ENCODE data around the gene MEG3. TPM values are rescaled to one million over a fixed set of nuclear protein-coding genes. Genes with fewer than 3 reads are reported as not detected.
"Not testable (repeated sequence)": the region's sequence is repeated elsewhere in the genome, so short reads cannot be mapped to it uniquely, and the experiment has no call there.

Gene MEG3
- total and polyA plus RNA-seq, 4 donors = 250 to 1,152 (median 532) TPM

DNA sequence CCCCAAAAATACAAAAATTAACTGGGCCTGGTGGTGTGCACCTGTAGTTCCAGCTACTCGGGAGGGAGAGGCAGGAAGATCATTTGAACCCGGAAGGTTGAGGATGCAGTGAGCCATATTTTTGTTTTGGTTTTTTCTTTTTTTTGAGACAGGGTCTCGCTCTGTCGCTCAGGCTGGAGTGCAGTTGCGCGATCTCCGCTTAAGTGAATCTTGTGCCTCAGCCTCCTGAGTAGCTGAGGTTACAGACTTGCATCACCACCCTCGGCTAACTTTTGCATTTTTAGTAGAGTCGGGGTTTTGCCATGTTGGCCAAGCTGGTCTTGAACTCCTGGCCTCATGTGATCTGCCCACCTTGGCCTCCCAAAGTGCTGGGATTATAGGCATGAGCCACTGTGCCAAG, 24.5 kb upstream of the MEG3 start:
- H3K27me3 ChIP-seq (ENCODE audit: control insufficient read depth, insufficient read depth, low read length); DNase-seq (ENCODE audit: low read depth in 4 of 6, low spot score in 6 of 6); H3K4me3 ChIP-seq (ENCODE audit: low read depth, low read length); H3K36me3 ChIP-seq (ENCODE audit: control insufficient read depth, insufficient read depth, low read length); H3K4me1 ChIP-seq (ENCODE audit: control insufficient read depth, insufficient read depth, low read length); H3K27ac ChIP-seq (ENCODE audit: low read depth, low read length); H3K9me3 ChIP-seq (ENCODE audit: control insufficient read depth, insufficient read depth, low read length): not testable (repeated sequence)
- 99% methylated on average over 8 of the region's 9 CpGs for WGBS (ENCODE audit: insufficient coverage)

DNA sequence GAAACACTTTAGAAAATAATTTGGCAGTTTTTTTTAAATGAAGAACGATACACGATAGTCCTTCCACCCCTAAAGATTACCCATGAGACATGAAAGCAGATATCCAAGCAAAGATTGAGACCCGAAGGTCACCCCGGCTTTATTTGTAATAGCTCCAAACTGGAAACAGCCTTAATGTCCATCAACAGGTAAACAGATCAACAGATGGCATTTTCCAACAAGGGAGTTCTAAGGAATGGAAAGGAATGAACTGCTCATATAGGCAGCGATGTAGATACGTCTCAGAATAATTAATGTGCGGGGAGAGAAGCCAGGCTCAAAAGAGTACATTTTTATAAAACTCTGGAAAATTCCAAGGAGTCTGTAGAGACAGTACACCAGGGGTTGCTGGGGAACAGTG, 23.7 kb upstream of the MEG3 start:
- H3K4me3 ChIP-seq (ENCODE audit: low read depth, low read length) = no peak overlapping the region
- H3K4me1 ChIP-seq (ENCODE audit: control insufficient read depth, insufficient read depth, low read length) = no peaks in the 10 kb centered on the region
- no peaks in the 10 kb centered on the region for H3K36me3 ChIP-seq (ENCODE audit: control insufficient read depth, insufficient read depth, low read length)
- WGBS (ENCODE audit: insufficient coverage) = 93% methylated on average over 3 of the region's 7 CpGs
- H3K9me3 ChIP-seq (ENCODE audit: control insufficient read depth, insufficient read depth, low read length) = no peaks in the 10 kb centered on the region
- no peak overlapping the region for H3K27ac ChIP-seq (ENCODE audit: low read depth, low read length)
- no peaks in the 10 kb centered on the region for H3K27me3 ChIP-seq (ENCODE audit: control insufficient read depth, insufficient read depth, low read length)
- no peak for DNase-seq (ENCODE audit: low read depth in 4 of 6, low spot score in 6 of 6)

DNA sequence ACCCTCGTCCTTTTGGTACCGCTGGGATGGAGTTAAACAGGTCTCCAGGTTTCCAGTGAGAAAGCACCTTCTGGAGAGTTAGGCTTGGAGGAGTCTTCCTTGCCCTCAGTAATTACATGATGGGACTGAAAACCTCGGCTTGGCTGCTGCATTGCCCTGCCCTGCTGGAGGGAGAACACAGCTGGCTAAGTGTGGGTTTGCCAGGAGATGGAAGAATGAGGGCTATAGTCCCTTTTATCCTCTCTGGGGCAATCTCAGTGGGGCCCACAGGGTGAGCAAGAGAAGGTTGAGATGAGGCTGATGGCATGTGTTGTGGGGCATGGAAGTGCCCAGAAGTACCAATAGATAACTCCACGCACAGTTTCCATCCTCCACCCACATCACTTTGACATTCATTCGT, 23.2 kb upstream of the MEG3 start:
- 78% methylated on average over 4 of the region's 5 CpGs for WGBS (ENCODE audit: insufficient coverage)
- no peak for DNase-seq (ENCODE audit: low read depth in 4 of 6, low spot score in 6 of 6)
- Histone ChIP-seq H3K36me3 (ENCODE audit: control insufficient read depth, insufficient read depth, low read length) (no peaks in the 10 kb centered on the region), H3K27ac (ENCODE audit: low read depth, low read length) (no peak overlapping the region), H3K4me1 (ENCODE audit: control insufficient read depth, insufficient read depth, low read length) (no peaks in the 10 kb centered on the region), H3K4me3 (ENCODE audit: low read depth, low read length) (no peak overlapping the region), H3K27me3 (ENCODE audit: control insufficient read depth, insufficient read depth, low read length) (peaks cover 2% of the 10 kb centered on the region), H3K9me3 (ENCODE audit: control insufficient read depth, insufficient read depth, low read length) (peaks cover 1% of the 10 kb centered on the region)

DNA sequence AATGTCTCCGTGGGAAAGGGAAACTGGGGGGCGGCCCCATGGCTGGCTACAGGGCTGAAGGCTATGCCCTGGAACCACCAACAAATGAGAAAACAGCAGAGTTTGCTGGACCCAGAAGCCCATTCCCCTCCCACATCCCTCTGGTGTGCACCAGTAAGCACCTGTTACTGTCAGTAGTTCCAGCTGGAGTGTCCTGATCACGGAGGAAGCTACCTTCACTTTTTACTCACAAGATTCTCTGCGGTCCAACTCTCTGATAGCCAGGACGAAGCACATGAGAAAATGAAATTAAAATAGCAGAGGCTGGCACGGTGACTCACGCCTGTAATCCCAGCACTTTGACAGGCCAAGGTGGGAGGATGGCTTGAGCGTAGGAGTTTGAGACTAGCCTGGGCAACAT, 22.7 kb upstream of the MEG3 start:
- Histone ChIP-seq H3K27me3 (ENCODE audit: control insufficient read depth, insufficient read depth, low read length) (peaks cover 4% of the 10 kb centered on the region), H3K4me3 (ENCODE audit: low read depth, low read length) (no peak overlapping the region), H3K36me3 (ENCODE audit: control insufficient read depth, insufficient read depth, low read length) (no peaks in the 10 kb centered on the region), H3K4me1 (ENCODE audit: control insufficient read depth, insufficient read depth, low read length) (no peaks in the 10 kb centered on the region), H3K9me3 (ENCODE audit: control insufficient read depth, insufficient read depth, low read length) (peaks cover 3% of the 10 kb centered on the region), H3K27ac (ENCODE audit: low read depth, low read length) (no peak overlapping the region)
- DNase-seq (ENCODE audit: low read depth in 4 of 6, low spot score in 6 of 6) = no peak
- 93% methylated on average over 5 of the region's 8 CpGs for WGBS (ENCODE audit: insufficient coverage)

DNA sequence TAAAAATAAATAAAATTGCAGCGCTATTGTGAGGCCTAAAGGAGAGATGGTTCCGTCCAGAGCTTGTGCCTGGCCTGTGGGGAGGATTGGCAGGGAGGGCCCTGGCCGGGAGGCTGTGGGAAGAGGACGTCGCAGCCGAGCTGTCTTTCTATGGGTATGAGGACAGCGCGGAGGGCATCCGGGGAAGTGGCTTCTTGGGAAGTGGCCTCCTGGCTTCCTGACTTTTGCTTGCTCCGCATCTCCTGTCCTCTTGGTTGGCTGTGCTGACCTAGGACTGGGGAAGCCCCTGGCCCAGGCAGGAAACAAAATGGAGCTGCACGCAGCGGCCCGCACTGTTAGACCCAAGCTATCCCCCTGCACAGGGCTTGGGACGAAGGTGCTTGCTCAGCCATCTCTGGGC, 22.2 kb upstream of the MEG3 start:
- no peak for DNase-seq (ENCODE audit: low read depth in 4 of 6, low spot score in 6 of 6)
- H3K27me3 ChIP-seq (ENCODE audit: control insufficient read depth, insufficient read depth, low read length) = peaks cover 9% of the 10 kb centered on the region
- 95% methylated on average over 14 of the region's 14 CpGs for WGBS (ENCODE audit: insufficient coverage)
- H3K4me3 ChIP-seq (ENCODE audit: low read depth, low read length) = no peak overlapping the region
- peaks cover 6% of the 10 kb centered on the region for H3K9me3 ChIP-seq (ENCODE audit: control insufficient read depth, insufficient read depth, low read length)
- H3K27ac ChIP-seq (ENCODE audit: low read depth, low read length) = no peak overlapping the region
- H3K4me1 ChIP-seq (ENCODE audit: control insufficient read depth, insufficient read depth, low read length) = no peaks in the 10 kb centered on the region
- no peaks in the 10 kb centered on the region for H3K36me3 ChIP-seq (ENCODE audit: control insufficient read depth, insufficient read depth, low read length)

DNA sequence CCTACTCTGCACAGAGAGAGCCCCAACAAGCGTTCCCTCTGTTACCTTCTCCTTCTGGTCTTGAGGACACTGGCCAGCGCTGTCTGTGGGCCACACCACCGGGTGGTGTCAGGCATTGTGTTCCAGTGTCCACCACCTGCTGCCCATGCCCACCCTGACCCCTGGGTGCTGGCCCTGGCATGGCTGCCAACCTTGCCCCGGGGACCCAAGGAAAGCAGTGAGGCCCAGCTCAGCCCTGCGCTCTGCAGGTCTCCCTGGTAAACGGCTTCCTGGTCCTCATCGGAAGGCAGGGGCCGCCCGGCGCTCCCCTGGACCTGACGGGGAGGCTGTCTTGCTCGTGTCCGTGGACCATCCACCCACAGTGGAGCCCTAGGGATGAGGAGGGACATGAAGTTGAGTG, 21.8 kb upstream of the MEG3 start:
- Histone ChIP-seq H3K27ac (ENCODE audit: low read depth, low read length) (no peak overlapping the region), H3K4me1 (ENCODE audit: control insufficient read depth, insufficient read depth, low read length) (no peaks in the 10 kb centered on the region), H3K36me3 (ENCODE audit: control insufficient read depth, insufficient read depth, low read length) (no peaks in the 10 kb centered on the region), H3K9me3 (ENCODE audit: control insufficient read depth, insufficient read depth, low read length) (peaks cover 10% of the 10 kb centered on the region), H3K27me3 (ENCODE audit: control insufficient read depth, insufficient read depth, low read length) (peaks cover 12% of the 10 kb centered on the region), H3K4me3 (ENCODE audit: low read depth, low read length) (no peak overlapping the region)
- 93% methylated on average over 12 of the region's 13 CpGs for WGBS (ENCODE audit: insufficient coverage)
- no peak for DNase-seq (ENCODE audit: low read depth in 4 of 6, low spot score in 6 of 6)

DNA sequence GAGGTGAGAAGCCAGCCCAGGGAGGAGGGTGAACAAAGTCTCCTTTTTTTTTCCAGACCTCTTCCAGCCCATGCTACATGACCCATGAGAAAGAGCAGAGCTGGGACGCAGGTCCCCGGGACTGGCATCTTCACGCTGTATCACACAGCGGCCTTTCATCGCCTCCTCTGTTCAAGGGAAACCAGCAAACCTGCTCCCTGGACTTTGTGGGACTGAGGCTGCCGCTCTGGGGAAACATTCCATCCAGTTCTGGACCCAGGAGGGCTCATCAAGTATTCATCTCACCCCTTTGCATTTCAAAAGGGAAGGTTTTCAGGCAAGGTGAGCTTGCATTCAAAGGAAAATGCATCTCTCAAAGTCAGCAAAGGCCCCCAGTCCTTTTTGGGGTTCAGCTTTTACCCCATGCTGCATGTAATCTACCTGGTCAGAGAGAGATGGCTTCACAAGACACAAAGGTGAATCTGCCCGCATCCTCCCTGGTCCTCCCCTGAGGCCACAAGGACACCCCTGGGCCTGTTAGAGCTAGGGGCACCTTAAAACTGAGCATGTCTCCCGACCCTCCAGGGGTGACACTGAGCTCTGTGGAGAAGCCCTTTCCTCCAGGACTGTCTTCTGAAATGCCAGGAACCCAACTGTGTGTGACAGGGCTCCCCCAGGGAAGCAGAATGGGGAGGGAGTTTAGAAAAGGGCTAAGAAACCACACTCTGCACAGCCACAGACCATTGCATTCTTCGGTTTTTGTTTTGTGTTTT, 21.2 kb upstream of the MEG3 start:
- H3K27ac ChIP-seq (ENCODE audit: low read depth, low read length) = no peak overlapping the region
- 77% methylated on average over 7 of the region's 9 CpGs for WGBS (ENCODE audit: insufficient coverage)
- H3K36me3 ChIP-seq (ENCODE audit: control insufficient read depth, insufficient read depth, low read length) = no peaks in the 10 kb centered on the region
- no peaks in the 10 kb centered on the region for H3K4me1 ChIP-seq (ENCODE audit: control insufficient read depth, insufficient read depth, low read length)
- H3K9me3 ChIP-seq (ENCODE audit: control insufficient read depth, insufficient read depth, low read length) = peaks cover 12% of the 10 kb centered on the region
- DNase-seq (ENCODE audit: low read depth in 4 of 6, low spot score in 6 of 6) = no peak
- no peak overlapping the region for H3K4me3 ChIP-seq (ENCODE audit: low read depth, low read length)
- H3K27me3 ChIP-seq (ENCODE audit: control insufficient read depth, insufficient read depth, low read length) = peaks cover 17% of the 10 kb centered on the region

DNA sequence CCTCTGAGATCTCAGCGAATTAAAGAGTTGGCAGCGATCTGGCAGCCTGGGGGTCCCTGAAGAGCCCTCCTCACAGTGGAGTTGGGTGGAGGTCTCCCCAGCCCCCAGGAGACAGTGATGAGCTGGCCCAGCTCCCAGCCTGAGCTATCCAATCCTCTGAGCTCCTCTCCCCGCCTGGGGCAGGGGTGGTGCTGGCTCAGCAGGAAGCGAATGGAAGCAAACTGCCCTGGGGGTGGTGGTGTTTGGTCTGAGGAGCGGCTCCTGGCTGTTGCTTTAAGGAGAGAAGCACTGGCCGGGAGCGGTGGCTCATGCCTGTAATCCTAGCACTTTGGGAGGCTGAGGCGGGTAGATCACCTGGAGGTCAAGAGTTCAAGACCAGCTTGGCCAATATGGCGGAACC, 19.5 kb upstream of the MEG3 start:
- peaks cover 29% of the 10 kb centered on the region for H3K27me3 ChIP-seq (ENCODE audit: control insufficient read depth, insufficient read depth, low read length)
- 80% methylated on average over 6 of the region's 9 CpGs for WGBS (ENCODE audit: insufficient coverage)

DNA sequence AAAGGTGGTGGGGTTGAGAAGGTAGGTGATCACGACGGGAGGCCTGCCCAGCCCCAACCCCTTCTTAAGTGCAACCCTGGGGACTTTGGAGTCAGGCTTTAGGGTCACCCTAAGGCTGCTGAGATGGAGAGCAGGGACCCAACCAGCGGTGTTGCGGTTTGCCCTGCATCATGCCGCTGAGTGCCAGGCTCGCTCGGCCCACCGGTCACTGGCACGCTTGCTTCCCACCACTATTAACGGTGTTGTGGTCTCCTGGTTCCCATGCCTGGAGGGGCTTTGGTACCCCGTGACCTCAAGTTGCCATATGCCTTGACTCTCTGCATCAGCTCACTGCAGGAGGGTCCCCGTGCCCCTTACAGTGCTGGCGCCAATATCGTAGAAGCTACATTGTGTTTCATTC, 18.4 kb upstream of the MEG3 start:
- Histone ChIP-seq H3K4me3 (ENCODE audit: low read depth, low read length) (no peak overlapping the region), H3K36me3 (ENCODE audit: control insufficient read depth, insufficient read depth, low read length) (no peaks in the 10 kb centered on the region), H3K9me3 (ENCODE audit: control insufficient read depth, insufficient read depth, low read length) (peaks cover 19% of the 10 kb centered on the region), H3K27ac (ENCODE audit: low read depth, low read length) (no peak overlapping the region), H3K4me1 (ENCODE audit: control insufficient read depth, insufficient read depth, low read length) (peaks cover 2% of the 10 kb centered on the region), H3K27me3 (ENCODE audit: control insufficient read depth, insufficient read depth, low read length) (peaks cover 29% of the 10 kb centered on the region)
- 80% methylated on average over 14 of the region's 14 CpGs for WGBS (ENCODE audit: insufficient coverage)
- no peak for DNase-seq (ENCODE audit: low read depth in 4 of 6, low spot score in 6 of 6)

More for the DNA sequence above, 19.5 kb upstream of the MEG3 start:
- Histone ChIP-seq H3K4me1 (ENCODE audit: control insufficient read depth, insufficient read depth, low read length) (peaks cover 2% of the 10 kb centered on the region), H3K36me3 (ENCODE audit: control insufficient read depth, insufficient read depth, low read length) (no peaks in the 10 kb centered on the region), H3K4me3 (ENCODE audit: low read depth, low read length) (no peak overlapping the region), H3K9me3 (ENCODE audit: control insufficient read depth, insufficient read depth, low read length) (peaks cover 19% of the 10 kb centered on the region), H3K27ac (ENCODE audit: low read depth, low read length) (no peak overlapping the region)
- no peak for DNase-seq (ENCODE audit: low read depth in 4 of 6, low spot score in 6 of 6)

DNA sequence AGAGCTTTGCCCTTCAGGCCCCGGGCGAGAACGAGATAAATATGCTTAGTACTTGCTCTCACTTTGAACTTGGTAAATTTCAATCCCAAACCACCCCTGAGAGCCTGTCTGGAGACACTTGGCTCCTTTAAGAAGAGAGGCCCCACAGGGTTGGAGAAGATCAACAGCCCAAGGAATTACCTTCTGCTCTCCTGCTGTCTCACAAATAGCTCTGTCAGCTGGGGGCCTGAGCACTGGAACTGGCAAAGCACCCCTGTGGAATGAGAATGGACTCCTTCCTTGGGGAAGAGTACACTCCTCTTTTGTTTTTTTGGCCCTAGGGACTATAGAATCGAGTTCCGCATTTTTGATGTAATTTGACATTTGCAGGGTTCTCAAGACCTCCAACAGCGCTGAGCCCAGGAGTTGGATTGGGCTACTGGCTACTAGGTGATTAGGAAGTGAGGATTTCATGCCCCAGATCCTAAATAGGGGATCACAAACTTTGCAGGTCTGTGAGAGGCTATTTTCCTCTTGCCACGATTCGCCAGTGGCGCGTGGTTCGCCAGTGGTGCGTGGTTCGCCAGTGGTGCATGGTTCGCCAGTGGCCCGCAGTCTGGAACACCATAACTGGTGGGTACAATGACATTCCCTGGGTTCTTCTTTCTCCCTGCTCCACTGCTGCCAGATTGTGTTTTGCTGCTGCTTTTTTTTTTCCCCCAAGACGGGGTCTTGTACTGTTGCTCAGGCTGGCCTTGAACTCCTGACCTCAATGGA, 17.8 kb upstream of the MEG3 start:
- Histone ChIP-seq H3K4me1 (ENCODE audit: control insufficient read depth, insufficient read depth, low read length) (peaks cover 2% of the 10 kb centered on the region), H3K27me3 (ENCODE audit: control insufficient read depth, insufficient read depth, low read length) (peaks cover 29% of the 10 kb centered on the region), H3K4me3 (ENCODE audit: low read depth, low read length) (no peak overlapping the region), H3K27ac (ENCODE audit: low read depth, low read length) (no peak overlapping the region), H3K36me3 (ENCODE audit: control insufficient read depth, insufficient read depth, low read length) (no peaks in the 10 kb centered on the region), H3K9me3 (ENCODE audit: control insufficient read depth, insufficient read depth, low read length) (peaks cover 19% of the 10 kb centered on the region)
- 65% methylated on average over 12 of the region's 16 CpGs for WGBS (ENCODE audit: insufficient coverage)
- DNase-seq (ENCODE audit: low read depth in 4 of 6, low spot score in 6 of 6) = no peak
